ENCODE results near the gene DEDD2.
"Not testable (repeated sequence)": the region's sequence is repeated elsewhere in the genome, so short reads cannot be mapped to it uniquely, and the experiment has no call there.

DEDD2 gene

GRCh38 chr19:42217520-42218437, at the start of gene DEDD2:
Gene DEDD2, minus strand, starts transcription at chr19:42217677. Its CDS starts 670 bp downstream, at chr19:42217007.
- DNase-seq (ENCODE audit: low read depth): peak; percentile 95

GRCh38 chr19:42266928-42267603, 49.6 kb upstream of the DEDD2 start:
- DNase-seq (ENCODE audit: low read depth): not testable (repeated sequence)

- DNase-seq (ENCODE audit: low read depth): not testable (repeated sequence)
Measured at GRCh38 chr19:42266105-42266504, 48.6 kb upstream of the DEDD2 start.

- DNase-seq (ENCODE audit: low read depth): no peak
Measured at GRCh38 chr19:42261763-42262162, 44.3 kb upstream of the DEDD2 start.

GRCh38 chr19:42257842-42258241, 40.4 kb upstream of the DEDD2 start:
- DNase-seq (ENCODE audit: low read depth): not testable (repeated sequence)

GRCh38 chr19:42255766-42256745, 38.6 kb upstream of the DEDD2 start:
- peak; percentile 62 for DNase-seq (ENCODE audit: low read depth)

GRCh38 chr19:42254850-42255765, 37.6 kb upstream of the DEDD2 start, which contains the start of gene ERF:
Gene ERF, minus strand, starts transcription at chr19:42255128. Its CDS starts 129 bp downstream, at chr19:42254999.
- peak; percentile 90 for DNase-seq (ENCODE audit: low read depth)

GRCh38 chr19:42254089-42254849, 36.8 kb upstream of the DEDD2 start:
- DNase-seq (ENCODE audit: low read depth): peak; percentile 61

- DNase-seq (ENCODE audit: low read depth): no peak
Measured at GRCh38 chr19:42253245-42254088, 36.0 kb upstream of the DEDD2 start.

- DNase-seq (ENCODE audit: low read depth): peak; percentile 80
Measured at GRCh38 chr19:42252365-42253244, 35.1 kb upstream of the DEDD2 start.

GRCh38 chr19:42251572-42252358, 34.3 kb upstream of the DEDD2 start:
- no peak for DNase-seq (ENCODE audit: low read depth)

- peak; percentile 68 for DNase-seq (ENCODE audit: low read depth)
Measured at GRCh38 chr19:42250666-42251531, 33.4 kb upstream of the DEDD2 start.

- no peak for DNase-seq (ENCODE audit: low read depth)
Measured at GRCh38 chr19:42250183-42250665, 32.7 kb upstream of the DEDD2 start.

- DNase-seq (ENCODE audit: low read depth): no peak
Measured at GRCh38 chr19:42249769-42250168, 32.3 kb upstream of the DEDD2 start.

- no peak for DNase-seq (ENCODE audit: low read depth)
Measured at GRCh38 chr19:42249149-42249750, 31.8 kb upstream of the DEDD2 start.

All from iris pigment epithelial cell (primary cell).